HepG2 (cell line): ENCODE results near the gene CTNND2. TPM values are rescaled to one million over a fixed set of nuclear protein-coding genes. Genes with fewer than 3 reads are reported as not detected.

Source experiments
- ATAC-seq: fragments of 200-7000 bp; cut with Tn5 transposase; 3 replicates; pipeline ENCODE4 v1.9.1; 2020; ENCODE audit warnings: mild to moderate bottlenecking, moderate library complexity
- BruUV-seq: library from RNA; stranded (reverse); fragments of 400-500 nt; replicated peaks from 2 replicates; lab custom pipeline; 2021; lab: Mats Ljungman, UMichigan
- CTCF ChIA-PET: fragments of 300-600 bp; formaldehyde crosslinking; extraction: SDS; loops from one replicate; lab custom pipeline; 2021; ENCODE audit warnings: low total read pairs, inconsistent platforms, low intra/inter-chr PET ratio; lab: Yijun Ruan, JAX
- POLR2A ChIA-PET: fragments of 350-600 bp; sonication (Branson Sonifier 250); formaldehyde crosslinking; loops from one replicate; lab custom pipeline; 2020; ENCODE audit warnings: antibody characterized with exemption, inconsistent platforms; lab: Yijun Ruan, JAX
- DNase-seq: peaks from one replicate; pipeline ENCODE4 v3.0.0-alpha.2; 2015; ENCODE audit warnings: low spot score
- FAIRE-seq: peaks from 3 replicates; lab custom pipeline; 2011; peaks lifted over from hg19 to GRCh38; lab: Jason Lieb, UNC
- H2AFZ ChIP-seq: one replicate; pipeline ENCODE4 v1.6.1; 2011; ENCODE audit warnings: low read length, inconsistent platforms
- H3K27ac ChIP-seq: fragments of 300-600 bp; 3 replicates; pipeline ENCODE4 v1.8.0; 2011; ENCODE audit warnings: mixed run types, mild to moderate bottlenecking, mixed read lengths, low read length, inconsistent platforms; ENCODE audit not compliant: insufficient read depth; ENCODE audit errors: extremely low read length
- H3K27me3 ChIP-seq, 2 experiments: fragments of 200-600 bp in 1 of 2; 2 replicates in 1 of 2; 3 replicates in 1 of 2; pipeline versions ENCODE4 v1.6.0 to v1.8.0; 2011; ENCODE audit warnings: low read length in 2 of 2, mild to moderate bottlenecking in 2 of 2, moderate library complexity in 2 of 2, inconsistent platforms in 1 of 2; ENCODE audit not compliant: insufficient read depth in 2 of 2, control insufficient read depth in 1 of 2
- H3K36me3 ChIP-seq, 2 experiments: fragments of 200-600 bp in 1 of 2; replicated peaks in 1 of 2; 2 replicates in 1 of 2; 3 replicates in 1 of 2; pipeline versions ENCODE4 v1.5.1 to v1.8.0; 2011; ENCODE audit warnings: low read length in 2 of 2, inconsistent platforms in 1 of 2; ENCODE audit not compliant: insufficient read depth in 2 of 2, control insufficient read depth in 1 of 2
- H3K4me1 ChIP-seq: 2 replicates; pipeline ENCODE4 v1.5.1; 2012; ENCODE audit warnings: low read length, inconsistent platforms; ENCODE audit not compliant: insufficient read depth
- H3K4me2 ChIP-seq: 2 replicates; pipeline ENCODE4 v1.6.0; 2011; ENCODE audit warnings: low read depth, low read length, inconsistent platforms
- H3K4me3 ChIP-seq, 3 experiments: fragments of 200-600 bp in 1 of 3; sonication (generic), shearing (Covaris generic) in 1 of 3; replicated peaks in 1 of 3; 2 replicates each; pipeline ENCODE4 v1.5.1; 2011 to 2016; ENCODE audit warnings: low read length in 3 of 3, inconsistent platforms in 2 of 3, low read depth in 2 of 3, mild to moderate bottlenecking in 2 of 3, control low read depth in 1 of 3, mixed read lengths in 1 of 3; ENCODE audit not compliant: insufficient read depth in 1 of 3
- H3K79me2 ChIP-seq: one replicate; pipeline ENCODE4 v1.6.1; 2011; ENCODE audit warnings: low read length, inconsistent platforms; ENCODE audit not compliant: insufficient read depth
- H3K9ac ChIP-seq: 2 replicates; pipeline ENCODE4 v1.6.0; 2011; ENCODE audit warnings: mild to moderate bottlenecking, low read depth, low read length, inconsistent platforms; ENCODE audit not compliant: insufficient read depth
- H3K9me3 ChIP-seq: 2 replicates; pipeline ENCODE4 v1.5.1; 2012; ENCODE audit warnings: mild to moderate bottlenecking, low read length
- H4K20me1 ChIP-seq: 2 replicates; pipeline ENCODE4 v1.6.0; 2011; ENCODE audit warnings: inconsistent platforms, mild to moderate bottlenecking, low read length, moderate library complexity; ENCODE audit not compliant: insufficient read depth
- ARID2 ChIP-seq: sonication (generic); formaldehyde crosslinking; IDR thresholded peaks from 2 replicates; pipeline ENCODE4 v1.8.1; 2022; ENCODE audit warnings: mild to moderate bottlenecking, missing genetic modification reagents, borderline replicate concordance
- IKZF4 ChIP-seq: sonication (generic); formaldehyde crosslinking; IDR thresholded peaks from 2 replicates; pipeline ENCODE4 v1.5.1; 2020; ENCODE audit warnings: borderline replicate concordance, mild to moderate bottlenecking, low read depth, missing genetic modification reagents; ENCODE audit errors: not compliant biosample characterization
- NKX3-1 ChIP-seq: sonication (generic); formaldehyde crosslinking; IDR thresholded peaks from 2 replicates; pipeline ENCODE4 v1.5.0; 2020; ENCODE audit warnings: missing genetic modification reagents
- RFX5 ChIP-seq: IDR thresholded peaks from 2 replicates; pipeline ENCODE4 v1.6.1; 2011; ENCODE audit warnings: low read depth, low read length, improper control_type of control experiment
- ZNF17 ChIP-seq: sonication (generic); formaldehyde crosslinking; IDR thresholded peaks from 2 replicates; pipeline ENCODE4 v1.5.0; 2020; ENCODE audit warnings: mild to moderate bottlenecking, missing genetic modification reagents
- ZNF263 ChIP-seq: sonication (generic); formaldehyde crosslinking; IDR thresholded peaks from 2 replicates; pipeline ENCODE4 v1.4.0; 2020; ENCODE audit warnings: missing genetic modification reagents
- ZNF451 ChIP-seq: sonication (generic); formaldehyde crosslinking; IDR thresholded peaks from 2 replicates; pipeline ENCODE4 v1.5.0; 2020; ENCODE audit warnings: mild to moderate bottlenecking, missing genetic modification reagents
- ZSCAN21 ChIP-seq: sonication (generic); formaldehyde crosslinking; IDR thresholded peaks from 2 replicates; pipeline ENCODE4 v1.8.0; 2022; ENCODE audit warnings: mild to moderate bottlenecking, missing genetic modification reagents, moderate library complexity, borderline replicate concordance
- WGBS: methylation state at CpG from one replicate; pipeline ENCODE4 v1.1.6; 2017; ENCODE audit warnings: low lambda C conversion rate; 5-methylcytosine and 5-hydroxymethylcytosine counted together
- in situ Hi-C: cut with HindIII; loops from 2 replicates; pipeline ENCODE4 v1.10.0; 2017; ENCODE audit warnings: low pct_unique_long_range_greater_than_20kb; ENCODE audit not compliant: extremely low pct_ligation_motif_present
- intact Hi-C: fragments of 100-400 bp; cut with micrococcal nuclease; formaldehyde crosslinking; loops from one replicate; pipeline ENCODE4 v1.10.0; 2022; ENCODE audit not compliant: unreplicated experiment
- polyA plus RNA-seq, 8 experiments: library from polyadenylated mRNA; depleted of rRNA in 3 of 8; stranded (reverse) in 7 of 8; unstranded in 1 of 8; fragments of >200 nt; fragmentation: Illumina TruSeq in 4 of 8; extraction: Trizol in 4 of 8; gene quantifications; 2 replicates each; pipeline versions ENCODE4 v1.2.1 to v1.2.3, GENCODE V29; 2011 to 2016; ENCODE audit warnings: low read depth in 4 of 8, missing spikeins in 1 of 8, mixed read lengths in 1 of 8; ENCODE audit not compliant: insufficient read depth in 1 of 8
- total RNA-seq, 5 experiments: library from RNA; depleted of rRNA; stranded (reverse); fragments of >200 nt; fragmentation: Illumina TruSeq; extraction: Trizol; gene quantifications; 2 replicates each; pipeline ENCODE4 v1.2.3, GENCODE V29; 2016; ENCODE audit warnings: low read depth in 1 of 5
- TF ChIP-seq, protein P1 (sequence below): IDR thresholded peaks from 2 replicates; pipeline ENCODE4 v1.6.1; 2012; ENCODE audit warnings: inconsistent platforms
- TF ChIP-seq, protein P2 (sequence below): sonication (generic); formaldehyde crosslinking; IDR thresholded peaks from 2 replicates; pipeline ENCODE4 v1.8.1; 2023; ENCODE audit warnings: missing genetic modification reagents, mild to moderate bottlenecking, borderline replicate concordance

The CTNND2 gene
- total and polyA plus RNA-seq, 2 of the 13 experiments (the other 11 are each of a cell fraction or from before 2014, with no cell fraction given), result not detected

DNA sequence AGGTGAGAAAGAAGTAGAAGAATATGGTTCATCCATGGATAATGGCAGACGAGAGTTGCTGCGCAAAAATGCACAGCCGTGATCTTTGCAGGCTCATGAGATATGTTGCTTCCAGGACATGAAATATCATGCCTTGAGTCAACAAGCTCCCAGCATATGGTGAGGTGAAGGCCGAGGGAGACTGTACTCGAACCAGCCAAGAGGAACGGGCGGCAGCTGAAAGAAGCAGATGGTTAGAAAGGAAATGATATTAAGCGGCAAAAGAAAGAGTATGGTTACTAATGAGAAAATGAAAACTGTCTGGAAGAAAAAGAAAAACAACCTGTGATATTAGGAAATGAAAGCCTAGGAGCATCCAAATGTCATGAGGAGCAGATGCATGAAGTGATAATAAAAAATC is 798.5 kb downstream of the CTNND2 start:
- TF ChIP-seq ARID2 (CRISPR knock-in tag), result no peak
- TF ChIP-seq ZNF263 (CRISPR knock-in tag), result no peak
- TF ChIP-seq ZNF17 (CRISPR knock-in tag), result no peak
- no peak for TF ChIP-seq IKZF4
- TF ChIP-seq, protein P1, sequence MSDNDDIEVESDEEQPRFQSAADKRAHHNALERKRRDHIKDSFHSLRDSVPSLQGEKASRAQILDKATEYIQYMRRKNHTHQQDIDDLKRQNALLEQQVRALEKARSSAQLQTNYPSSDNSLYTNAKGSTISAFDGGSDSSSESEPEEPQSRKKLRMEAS, result no peak
- no peak for TF ChIP-seq ZSCAN21
- TF ChIP-seq ZNF451 (CRISPR knock-in tag), result no peak
- TF ChIP-seq, protein P2, sequence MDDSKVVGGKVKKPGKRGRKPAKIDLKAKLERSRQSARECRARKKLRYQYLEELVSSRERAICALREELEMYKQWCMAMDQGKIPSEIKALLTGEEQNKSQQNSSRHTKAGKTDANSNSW (CRISPR knock-in tag), result no peak
- no peak for TF ChIP-seq NKX3-1 (CRISPR knock-in tag)
- no peak for TF ChIP-seq RFX5
- BruUV-seq, result no TSS peak
- in situ Hi-C loops, result no loop called here

More for the DNA sequence above, 798.5 kb downstream of the CTNND2 start:
- no peak overlapping the region for H3K27ac ChIP-seq
- ATAC-seq, result no peak
- no peaks in the 10 kb centered on the region for H3K4me1 ChIP-seq
- H3K4me3 ChIP-seq, result no peak overlapping the region
- DNase-seq, result no peak
- no peaks in the 10 kb centered on the region for H4K20me1 ChIP-seq
- intact Hi-C loops, result no loop called here
- no peaks in the 10 kb centered on the region for H3K9me3 ChIP-seq
- FAIRE-seq, result no peak
- no peak overlapping the region for H3K9ac ChIP-seq
- H3K36me3 ChIP-seq, result no peaks in the 10 kb centered on the region
- WGBS, result 29% methylated on average over 8 of the region's 8 CpGs
- H3K27me3 ChIP-seq, result no peaks in the 10 kb centered on the region; a peak in 1 of 5 replicates
- no peak overlapping the region for H2AFZ ChIP-seq
- H3K79me2 ChIP-seq, result no peaks in the 10 kb centered on the region
- no peak overlapping the region for H3K4me2 ChIP-seq
- ChIA-PET CTCF (no interaction called here), POLR2A (no interaction called here)
